Right ventricle myocardium superior (tissue), 1 donor: Measurements from ENCODE around the gene WHRN. TPM values are rescaled to one million over a fixed set of nuclear protein-coding genes. Genes with fewer than 3 reads are reported as not detected.

Experiments used
- ATAC-seq: fragments of 200-7000 bp; cut with Tn5 transposase; one replicate; pipeline ENCODE4 v1.9.1; 2020; ENCODE audit warnings: mild to moderate bottlenecking; ENCODE audit not compliant: poor library complexity
- DNase-seq: peaks from one replicate; pipeline ENCODE4 v3.0.0-alpha.2; 2020
- intact Hi-C: fragments of 100-400 bp; cut with DNase I; formaldehyde crosslinking; loops from one replicate; pipeline ENCODE4 v1.11.2; 2022
- total RNA-seq: library from RNA; stranded (reverse); fragmentation: NEBNext Ultra II Directional; extraction: Animal tissue kit (Norgen Biotek cat#: 25700); gene quantifications from one replicate; pipeline ENCODE4 v1.2.1, GENCODE V29; 2021
- donor health status: DM: no; HTN: yes; CAD: no; lungs with severe emphysema.

The WHRN gene
- total RNA-seq, 1 donor from 2014 or later = 0.56 TPM

DNA sequence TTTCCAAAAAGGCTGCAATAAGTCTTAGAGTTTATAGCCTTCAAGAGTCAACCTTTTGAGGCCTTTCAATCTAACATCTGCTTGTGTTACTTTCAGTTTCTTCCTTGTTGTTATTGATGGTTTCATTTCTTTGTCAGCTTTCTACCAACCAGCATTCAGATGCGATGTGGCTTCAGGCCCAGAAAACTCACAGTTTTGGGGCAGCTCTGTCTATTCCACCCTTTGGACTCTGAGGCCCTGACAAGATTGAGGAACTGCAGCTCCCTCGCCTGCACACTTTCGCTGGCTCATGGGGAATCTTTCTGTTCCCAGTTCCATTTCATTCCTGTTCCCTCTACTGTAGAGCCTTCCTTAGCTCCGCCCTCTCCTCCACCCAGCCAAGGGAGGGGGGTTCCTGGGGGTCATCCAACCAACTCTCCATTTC, 13.3 kb upstream of the WHRN start:
- ATAC-seq (no peak), DNase-seq (no peak)

DNA sequence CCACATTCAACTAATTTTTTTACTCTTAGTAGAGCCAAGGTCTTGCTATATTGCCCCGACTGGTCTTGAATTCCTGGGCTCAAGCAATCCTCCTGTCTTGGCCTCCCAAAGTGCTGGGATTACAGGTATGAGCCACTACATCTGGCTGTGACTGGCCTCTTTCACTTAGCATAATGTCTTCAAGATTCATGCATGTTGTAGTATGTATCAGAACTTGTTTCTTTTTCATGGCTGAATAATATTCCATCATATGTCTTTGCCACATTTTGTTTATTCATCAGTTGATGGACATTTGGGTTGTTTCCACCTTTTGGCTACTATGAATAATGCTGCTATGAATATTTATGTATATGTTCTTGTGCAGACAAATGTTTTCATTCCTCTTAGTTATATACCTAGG, 12.8 kb upstream of the WHRN start:
- ATAC-seq (no peak), DNase-seq (no peak)
- intact Hi-C loops = loop anchor here (2.0 kb wide), 1 partner anchor 27 kb away; no protein-coding TSS in a partner anchor

More for the DNA sequence above, 13.3 kb upstream of the WHRN start:
- intact Hi-C loops = loop anchor here (2.0 kb wide), 1 partner anchor 28 kb away; no protein-coding TSS in a partner anchor

DNA sequence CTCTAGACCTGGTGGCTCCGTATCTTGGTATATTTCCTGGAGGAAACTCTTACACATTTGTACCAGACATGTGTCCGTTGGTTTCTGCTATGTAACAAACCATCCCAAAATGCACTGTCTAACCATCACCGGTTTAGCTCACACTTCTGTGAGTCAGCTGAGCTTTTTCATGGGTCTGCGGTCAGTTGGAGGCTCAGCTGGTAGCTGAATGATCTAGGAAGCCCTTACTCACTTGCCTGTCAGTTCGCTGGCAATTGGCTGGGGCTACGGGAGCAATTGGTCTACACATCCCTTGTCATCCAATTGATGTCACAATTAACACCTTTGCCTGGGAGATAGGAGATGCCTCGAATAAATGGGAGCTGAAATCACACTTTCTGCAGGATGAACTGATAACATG, 11.6 kb upstream of the WHRN start:
- intact Hi-C loops = no loop called here
- DNase-seq = no peak
- no peak for ATAC-seq

DNA sequence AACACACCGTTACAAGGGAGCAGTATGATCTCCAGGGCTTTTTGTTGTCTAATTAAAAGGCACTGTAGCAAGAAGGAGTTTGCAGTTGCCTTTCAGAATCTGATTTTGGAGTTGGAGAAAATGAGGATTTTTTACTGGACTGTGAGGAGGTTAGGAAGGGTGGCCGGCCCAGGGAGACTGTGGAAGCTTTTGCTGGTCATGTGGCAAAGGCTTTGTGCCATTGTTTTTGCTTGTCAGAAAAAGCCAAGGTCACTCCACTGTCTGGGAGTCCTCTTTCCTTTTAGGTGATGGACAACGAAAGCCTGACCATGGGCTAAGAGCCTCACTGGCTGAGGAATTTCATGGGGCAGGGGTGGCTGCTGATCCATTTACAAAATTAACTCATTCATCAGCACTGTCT, 10.3 kb upstream of the WHRN start:
- intact Hi-C loops = no loop called here
- no peak for ATAC-seq
- no peak for DNase-seq

DNA sequence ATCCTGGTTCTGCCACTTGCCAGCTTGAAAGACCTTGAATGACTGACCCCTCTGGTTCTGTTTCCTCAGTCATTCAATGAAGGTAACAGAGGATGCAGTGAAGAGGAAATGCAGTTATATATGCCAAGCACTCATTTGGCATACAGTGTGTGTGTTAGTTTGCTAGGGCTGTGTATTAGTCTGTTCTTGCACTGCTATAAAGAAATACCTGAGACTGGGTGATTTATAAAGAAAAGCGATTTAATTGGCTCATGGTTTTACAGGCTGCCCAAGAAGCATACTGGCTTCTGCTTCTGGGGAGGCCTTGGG, 8.6 kb upstream of the WHRN start:
- intact Hi-C loops = no loop called here
- no peak for ATAC-seq

DNA sequence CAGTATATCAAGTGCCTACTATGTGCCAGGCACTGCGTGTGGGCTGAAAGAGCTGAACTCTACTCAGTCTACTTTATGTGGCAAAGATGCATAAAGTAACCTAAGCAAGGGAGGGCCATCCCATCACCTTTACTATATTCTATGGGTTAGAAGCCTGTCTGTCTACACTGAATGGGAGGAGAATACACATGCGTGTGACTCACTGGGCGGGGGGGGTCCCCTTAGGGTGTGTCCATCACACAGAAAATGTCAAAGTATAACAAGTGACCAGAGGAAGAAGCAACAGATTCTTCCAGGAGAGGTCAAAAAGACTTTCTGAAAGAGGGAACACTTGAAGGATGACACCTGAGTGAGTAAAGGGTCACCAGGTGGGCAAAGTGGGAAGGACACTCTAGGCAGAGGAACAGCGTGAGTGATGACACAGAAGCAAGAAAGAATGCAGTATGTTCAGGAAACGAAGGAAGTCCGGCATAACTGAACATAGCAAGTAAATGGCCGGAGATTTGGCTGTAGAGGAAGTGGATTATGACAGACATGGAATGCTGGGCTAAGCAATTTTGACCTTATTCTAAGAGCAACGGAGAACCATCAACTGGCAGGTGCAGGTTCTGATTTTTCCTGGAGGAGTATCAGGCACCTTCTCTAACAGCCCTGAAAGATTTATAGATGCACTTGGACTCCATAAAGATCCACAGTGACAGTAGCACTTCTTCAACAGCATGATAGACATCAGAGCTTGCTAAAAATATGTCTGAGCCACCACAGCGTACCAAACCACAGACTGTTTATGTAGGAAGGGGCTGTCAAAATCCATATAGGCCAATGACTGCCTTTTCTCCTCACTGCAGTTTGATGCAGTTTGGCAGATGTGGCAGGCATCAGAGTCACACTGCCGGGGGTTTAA, 8.0 kb upstream of the WHRN start:
- no peak for DNase-seq
- ATAC-seq = no peak
- intact Hi-C loops = no loop called here

More for the DNA sequence above, 8.6 kb upstream of the WHRN start:
- DNase-seq = no peak

DNA sequence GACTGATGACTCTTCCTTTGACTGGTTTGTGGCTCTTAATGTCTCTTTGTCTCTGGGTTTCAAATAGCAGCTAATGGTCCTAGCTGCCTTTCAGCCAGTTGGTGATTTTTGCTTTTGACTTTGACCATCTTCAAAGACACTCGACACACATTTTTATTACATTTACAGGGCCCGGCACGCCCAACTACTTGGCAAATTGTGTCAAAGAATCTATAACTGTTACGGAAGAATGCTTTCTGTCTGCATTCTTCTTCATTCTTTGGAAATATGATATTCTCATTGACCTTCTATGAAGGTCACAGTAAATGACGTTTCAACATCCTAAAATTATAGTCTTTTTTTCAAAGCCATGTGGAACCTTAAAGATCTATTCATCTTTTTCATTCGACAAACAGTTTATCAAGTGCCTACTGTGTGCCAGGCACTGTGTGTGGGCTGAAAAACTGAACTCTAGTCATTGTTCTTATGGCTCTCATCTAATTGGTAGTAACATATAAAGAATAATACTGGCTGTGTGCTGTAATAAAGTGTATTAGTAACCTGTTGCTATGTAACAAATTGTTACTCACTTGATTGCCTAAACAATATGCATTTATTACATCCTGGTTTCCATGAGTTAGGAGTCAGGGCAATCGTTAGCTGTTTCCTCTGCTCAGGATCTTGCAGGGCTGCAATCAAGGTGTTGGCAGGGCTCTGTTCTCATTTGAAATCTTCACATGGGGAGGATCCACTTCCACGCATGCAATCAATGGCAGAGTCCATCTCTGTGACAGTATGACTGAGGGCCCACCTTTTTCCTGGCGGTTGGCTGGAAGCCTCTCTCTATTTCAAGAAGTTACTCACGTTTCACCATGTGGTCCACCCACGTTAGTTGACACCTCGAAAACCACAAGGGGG, 7.0 kb upstream of the WHRN start:
- DNase-seq (no peak), ATAC-seq (no peak)
- intact Hi-C loops = no loop called here

DNA sequence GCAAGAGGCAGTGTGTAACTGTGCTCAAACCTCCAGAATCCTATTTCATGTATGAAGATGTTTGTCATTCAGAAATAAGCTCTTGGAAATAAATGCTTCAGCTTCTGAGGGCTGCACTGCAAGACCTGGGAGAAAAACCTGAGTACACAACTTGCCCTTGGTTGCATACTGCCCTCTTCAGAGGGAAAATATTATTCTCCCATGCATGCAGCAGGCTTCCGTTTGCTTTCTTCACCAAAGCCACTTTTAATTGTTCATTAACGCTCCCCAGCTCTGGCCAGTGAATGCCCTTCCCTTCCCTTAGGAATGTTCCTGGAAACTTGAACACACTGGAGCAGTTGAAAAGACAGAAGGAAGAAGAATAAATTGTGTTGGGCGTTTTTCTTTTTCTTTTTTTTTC, 2.5 kb upstream of the WHRN start:
- intact Hi-C loops = loop anchor here (10.0 kb wide), 1 partner anchor 163 kb away; no protein-coding TSS in a partner anchor
- DNase-seq = no peak
- ATAC-seq = no peak

DNA sequence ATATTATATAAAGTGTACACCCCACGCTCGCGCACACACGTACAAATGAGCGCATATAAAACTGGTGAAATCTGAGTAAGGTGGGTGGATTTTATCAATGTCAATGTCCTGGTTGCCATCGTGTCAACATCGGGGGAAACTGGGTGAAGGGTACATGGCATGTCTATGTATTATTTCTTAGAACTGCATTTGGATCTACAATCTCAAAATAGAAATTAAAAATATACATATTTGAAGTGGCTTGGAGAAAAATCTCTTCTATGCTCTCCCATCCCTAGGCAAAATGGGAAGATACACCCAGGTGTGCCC, 763 bp upstream of the WHRN start:
- ATAC-seq = no peak
- no peak for DNase-seq
- intact Hi-C loops = loop anchor here (10.0 kb wide), 1 partner anchor 161 kb away; no protein-coding TSS in a partner anchor

DNA sequence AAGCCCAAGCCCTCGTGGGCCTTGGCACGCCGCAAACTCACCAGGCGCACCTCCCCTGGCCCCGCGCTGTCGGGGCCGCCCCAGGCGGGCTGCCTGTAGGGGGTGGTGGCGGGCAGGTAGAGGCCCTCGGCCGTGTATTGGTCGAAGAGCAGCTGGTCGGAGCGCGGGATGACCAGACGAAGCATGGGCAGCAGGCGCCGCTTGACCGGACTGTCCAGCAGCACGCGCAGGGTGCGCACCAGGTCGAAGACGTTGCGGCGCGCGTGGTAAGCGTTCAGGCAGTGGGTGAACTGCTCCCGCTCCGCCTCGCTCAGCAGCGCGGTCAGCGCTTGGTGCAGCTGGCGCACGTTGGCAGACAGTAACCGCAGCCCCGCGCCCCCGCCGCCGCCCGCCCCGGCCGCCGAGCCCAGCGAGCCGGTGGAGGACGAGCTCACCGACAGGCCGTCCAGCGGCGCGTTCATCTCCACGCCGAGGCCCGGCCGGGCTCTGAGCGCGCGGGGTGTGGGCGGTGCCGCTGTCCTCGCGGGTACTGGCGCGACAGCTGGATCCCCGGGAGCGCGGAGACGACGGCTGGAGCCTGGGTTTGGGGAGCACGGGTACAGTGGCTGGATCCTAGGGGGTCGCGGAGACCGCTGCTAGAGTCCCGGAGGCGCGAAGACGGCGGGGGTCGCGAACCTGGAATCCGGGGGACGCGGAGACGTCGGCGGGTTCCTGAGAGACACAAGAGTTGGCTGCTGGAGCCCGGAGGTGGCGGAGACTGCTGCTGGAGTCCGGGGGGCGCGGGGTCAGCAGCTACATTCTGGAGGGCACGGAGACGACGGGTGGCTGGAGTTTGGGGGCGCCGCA, 709 bp downstream of the WHRN start:
- intact Hi-C loops = loop anchor here (10.0 kb wide), 1 partner anchor 160 kb away; no protein-coding TSS in a partner anchor
- DNase-seq = peak; percentile 64
- peak; percentile 80 for ATAC-seq

DNA sequence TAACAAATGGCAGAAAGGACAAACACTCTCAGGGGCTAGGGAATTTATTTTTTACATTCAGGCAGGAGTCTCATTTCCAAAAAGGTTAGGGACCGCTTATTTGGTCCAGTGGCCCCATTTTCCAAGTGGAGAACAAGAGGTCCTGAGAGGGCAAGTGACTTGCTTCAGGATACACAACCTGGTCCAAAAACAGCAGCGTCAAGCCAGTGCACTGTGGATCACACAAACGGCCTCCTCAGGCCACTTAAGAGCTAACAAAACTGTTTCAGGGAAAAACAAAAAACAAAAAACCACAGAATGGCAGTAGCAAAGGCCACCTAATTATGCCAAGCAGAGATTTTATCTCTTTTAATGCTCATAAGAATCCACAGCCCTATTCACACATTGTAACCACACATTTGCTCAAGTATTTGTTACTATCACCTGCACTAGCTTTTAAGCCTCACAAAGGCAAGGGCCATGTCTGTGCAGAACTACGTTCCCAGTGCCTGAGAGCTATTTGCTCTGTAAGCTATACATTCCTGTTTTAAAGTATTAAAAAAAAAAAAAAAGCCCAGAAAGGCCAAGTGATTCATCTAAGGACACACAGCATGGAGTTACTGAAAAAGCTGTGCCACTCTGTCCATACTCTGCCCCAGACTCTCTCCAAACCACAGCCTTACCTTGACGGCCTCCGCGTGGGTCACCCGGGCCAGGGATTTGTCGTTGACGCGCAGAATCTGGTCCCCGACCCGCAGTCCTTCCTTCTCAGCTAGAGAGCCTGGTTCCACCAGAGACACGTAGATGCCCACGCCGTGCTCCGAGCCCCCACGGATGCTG, 1.5 kb downstream of the WHRN start:
- ATAC-seq (no peak), DNase-seq (peak; percentile 41)
- intact Hi-C loops = loop anchor here (10.0 kb wide), 1 partner anchor 159 kb away; no protein-coding TSS in a partner anchor

DNA sequence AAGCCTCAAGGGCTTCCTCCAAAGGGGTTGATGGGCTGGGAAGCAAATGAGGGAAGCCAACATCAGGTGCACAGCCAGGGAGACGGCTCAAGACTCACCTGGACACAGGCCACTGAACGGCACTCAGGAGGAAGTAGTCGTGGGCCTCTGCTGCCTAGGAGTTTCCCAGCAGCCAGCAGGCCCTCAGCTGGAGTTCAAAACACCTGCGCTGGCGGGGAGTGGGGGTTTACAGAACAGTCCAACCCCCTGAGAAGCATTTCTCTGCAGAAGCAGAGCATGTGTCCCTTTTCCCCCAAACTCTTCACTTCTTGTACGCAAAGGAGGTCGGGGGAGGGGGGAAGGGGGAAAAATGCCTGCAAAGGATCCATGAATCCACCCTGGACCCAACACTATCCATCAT, 2.3 kb downstream of the WHRN start:
- DNase-seq (no peak), ATAC-seq (no peak)
- intact Hi-C loops = loop anchor here (10.0 kb wide), 1 partner anchor 158 kb away; no protein-coding TSS in a partner anchor

DNA sequence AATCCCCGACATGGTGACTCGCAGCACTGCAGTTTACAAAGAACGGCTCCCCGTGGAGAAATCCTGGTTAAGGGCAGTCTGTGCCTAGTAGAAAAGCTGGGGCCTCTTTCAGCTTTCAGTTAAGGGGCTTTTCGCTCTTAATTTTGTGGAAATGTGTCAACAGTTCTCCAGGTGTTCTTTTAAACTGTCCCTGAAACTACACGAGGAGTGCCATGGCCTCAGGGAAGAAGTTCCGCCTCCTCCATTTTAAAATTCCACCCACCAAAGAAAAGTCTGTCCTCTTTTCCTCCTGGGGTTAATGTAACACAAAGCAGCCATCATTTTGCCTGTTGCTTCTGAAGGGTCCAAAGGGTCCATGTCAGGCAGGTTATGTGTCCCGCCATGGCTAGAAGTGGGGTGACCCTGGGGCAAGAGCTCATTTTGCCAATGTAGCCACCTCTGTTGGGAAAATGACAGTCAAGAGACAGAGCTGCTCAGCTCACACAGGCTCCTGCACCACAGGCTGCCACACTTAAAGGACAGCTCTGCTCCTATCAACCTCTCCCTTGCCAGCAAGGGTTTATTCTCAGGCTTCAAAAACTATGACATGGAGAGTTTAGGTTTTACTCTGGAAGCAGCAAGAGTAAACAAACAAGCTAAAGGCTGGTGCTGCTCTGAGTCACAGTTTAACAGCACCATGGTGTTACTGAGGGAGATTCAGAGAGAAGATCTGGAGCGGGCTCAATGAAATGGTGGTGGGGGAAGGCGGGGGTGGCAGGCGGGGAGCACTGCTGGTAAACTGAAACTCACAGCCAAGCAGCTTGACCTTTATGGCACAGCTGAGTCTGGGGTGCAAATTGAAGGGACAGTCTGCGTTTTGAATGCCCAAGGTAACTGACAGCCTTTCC, 3.2 kb downstream of the WHRN start:
- ATAC-seq (no peak), DNase-seq (no peak)
- intact Hi-C loops = loop anchor here (10.0 kb wide), 1 partner anchor 157 kb away; no protein-coding TSS in a partner anchor

DNA sequence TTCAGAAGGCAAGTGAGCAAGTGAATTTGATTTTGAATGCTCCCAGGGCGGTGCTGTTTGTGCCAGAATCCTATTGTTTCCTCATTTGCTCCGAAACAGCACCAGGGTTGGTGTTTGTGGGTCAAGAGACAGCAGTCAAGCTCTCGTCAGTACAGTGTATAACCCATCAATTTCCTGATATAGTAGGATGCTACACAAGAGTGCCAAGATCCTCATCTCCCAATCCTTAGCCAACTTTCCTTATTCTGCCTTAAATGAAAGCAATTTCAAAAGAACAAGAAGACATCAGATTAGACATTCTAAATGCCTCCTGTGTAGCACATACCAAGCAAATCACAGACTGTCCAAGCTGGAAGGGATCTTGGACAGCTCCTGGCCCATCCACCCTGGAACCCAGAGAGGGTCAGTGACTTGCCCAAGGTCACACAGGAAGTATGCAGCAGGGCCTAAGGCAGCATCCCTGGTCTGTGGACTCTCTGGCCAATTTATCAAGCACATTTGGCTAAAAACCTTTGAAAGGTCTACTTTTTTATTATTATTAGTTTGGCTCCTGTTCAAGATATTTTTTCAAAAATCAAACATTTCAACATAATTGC, 4.5 kb downstream of the WHRN start:
- no peak for DNase-seq
- no peak for ATAC-seq
- intact Hi-C loops = loop anchor here (10.0 kb wide), 1 partner anchor 156 kb away; no protein-coding TSS in a partner anchor

DNA sequence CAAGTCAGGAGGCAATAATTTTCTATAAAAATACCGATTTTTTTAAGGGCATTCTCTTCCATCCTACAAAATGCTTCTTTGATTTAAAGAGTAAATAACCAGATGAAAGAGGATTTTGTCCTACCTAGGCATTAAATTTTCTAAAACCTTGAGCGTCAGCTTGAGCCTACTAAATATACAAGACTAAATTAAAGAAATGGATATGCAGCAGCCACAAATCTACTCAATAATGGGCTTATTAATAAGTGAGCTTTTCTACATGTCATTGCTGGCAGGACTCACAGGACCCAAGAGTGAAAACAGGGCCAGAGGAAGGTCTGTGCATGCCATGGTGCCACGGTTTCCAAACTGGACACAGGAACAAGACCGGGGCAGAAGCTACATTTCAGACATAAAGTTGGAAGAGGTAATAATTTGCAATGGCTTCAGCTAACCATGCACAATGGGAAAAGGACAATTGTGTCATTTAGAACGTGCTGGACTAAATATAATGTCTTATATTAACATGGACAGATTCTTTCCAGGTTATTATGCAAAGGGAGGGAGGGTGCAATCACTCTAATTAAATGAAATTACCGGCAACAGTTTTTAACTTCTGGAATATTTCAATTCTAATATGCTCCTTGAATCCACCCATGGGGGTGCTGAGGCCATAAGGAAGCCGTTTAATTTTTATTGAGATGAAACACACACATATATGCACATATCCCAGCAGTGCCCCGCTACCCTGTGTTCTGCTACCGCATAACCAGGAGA, 5.2 kb downstream of the WHRN start:
- DNase-seq (no peak), ATAC-seq (no peak)
- intact Hi-C loops = loop anchor here (10.0 kb wide), 1 partner anchor 155 kb away; no protein-coding TSS in a partner anchor

DNA sequence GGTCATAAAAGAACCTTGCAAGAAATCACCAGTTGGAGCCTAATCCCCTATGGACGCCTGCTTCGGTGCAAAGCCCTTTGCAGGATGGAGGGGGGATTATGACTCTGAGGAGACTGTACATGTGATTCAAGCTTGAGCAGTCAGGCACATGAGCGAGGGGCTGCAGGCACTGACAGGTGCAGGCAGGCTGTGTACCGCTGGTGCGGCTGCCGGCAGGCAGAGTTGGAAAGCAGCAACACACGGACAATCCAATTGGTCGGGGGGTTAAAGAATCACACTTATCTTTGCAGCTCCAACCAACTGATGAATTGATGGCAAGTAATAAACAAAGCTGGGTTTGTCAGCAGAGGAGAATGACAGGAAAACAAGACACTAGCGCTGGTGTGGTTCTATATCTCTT, 5.7 kb downstream of the WHRN start:
- no peak for DNase-seq
- ATAC-seq = no peak
- intact Hi-C loops = no loop called here
